ENCODE measurements around the gene RAB40B. TPM values are rescaled to one million over a fixed set of nuclear protein-coding genes. Genes with fewer than 3 reads are reported as not detected.
"Not testable (repeated sequence)": the region's sequence is repeated elsewhere in the genome, so short reads cannot be mapped to it uniquely, and the experiment has no call there.

RAB40B gene
- total RNA-seq, 1 donor from 2014 or later, result 4.9 TPM

DNA sequence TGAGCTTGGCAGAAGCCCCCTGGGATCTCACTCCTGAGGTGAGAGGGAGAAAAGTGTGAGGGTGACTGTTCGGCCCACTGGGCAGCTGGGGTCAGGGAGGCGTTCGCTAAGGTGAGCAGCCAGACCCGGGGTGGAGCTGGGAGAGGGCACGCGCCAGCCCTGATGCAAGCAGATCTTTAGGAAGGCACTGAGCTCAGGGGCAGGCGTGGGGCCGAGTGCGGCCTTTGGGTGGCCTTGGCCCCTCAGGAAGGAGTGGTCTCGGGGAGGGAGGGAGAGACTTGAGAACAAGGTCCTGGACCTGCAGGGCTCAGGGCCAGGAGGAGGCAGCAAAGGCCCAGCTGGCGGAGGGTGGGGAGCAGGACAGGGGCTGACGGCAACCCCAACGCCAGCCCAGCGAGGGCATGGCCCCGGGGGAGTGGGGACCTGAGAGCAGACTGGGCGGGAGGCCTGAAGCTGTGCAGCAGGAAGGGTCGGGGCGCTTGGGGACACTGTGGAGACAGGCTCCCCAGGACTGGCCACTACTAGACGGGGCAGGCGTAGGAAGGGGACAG, 35.7 kb downstream of the RAB40B start:
- no peak for DNase-seq
- H3K9me3 Mint-ChIP-seq, result no peaks in the 10 kb centered on the region
- H3K4me3 Mint-ChIP-seq, result no peak overlapping the region
- H3K4me1 Mint-ChIP-seq, result no peaks in the 10 kb centered on the region
- H3K27me3 Mint-ChIP-seq, result no peaks in the 10 kb centered on the region
- no peak overlapping the region for H3K27ac Mint-ChIP-seq
- intact Hi-C loops (cut with micrococcal nuclease), result no loop called here
- H3K36me3 Mint-ChIP-seq (ENCODE audit: low read depth), result no peaks in the 10 kb centered on the region

DNA sequence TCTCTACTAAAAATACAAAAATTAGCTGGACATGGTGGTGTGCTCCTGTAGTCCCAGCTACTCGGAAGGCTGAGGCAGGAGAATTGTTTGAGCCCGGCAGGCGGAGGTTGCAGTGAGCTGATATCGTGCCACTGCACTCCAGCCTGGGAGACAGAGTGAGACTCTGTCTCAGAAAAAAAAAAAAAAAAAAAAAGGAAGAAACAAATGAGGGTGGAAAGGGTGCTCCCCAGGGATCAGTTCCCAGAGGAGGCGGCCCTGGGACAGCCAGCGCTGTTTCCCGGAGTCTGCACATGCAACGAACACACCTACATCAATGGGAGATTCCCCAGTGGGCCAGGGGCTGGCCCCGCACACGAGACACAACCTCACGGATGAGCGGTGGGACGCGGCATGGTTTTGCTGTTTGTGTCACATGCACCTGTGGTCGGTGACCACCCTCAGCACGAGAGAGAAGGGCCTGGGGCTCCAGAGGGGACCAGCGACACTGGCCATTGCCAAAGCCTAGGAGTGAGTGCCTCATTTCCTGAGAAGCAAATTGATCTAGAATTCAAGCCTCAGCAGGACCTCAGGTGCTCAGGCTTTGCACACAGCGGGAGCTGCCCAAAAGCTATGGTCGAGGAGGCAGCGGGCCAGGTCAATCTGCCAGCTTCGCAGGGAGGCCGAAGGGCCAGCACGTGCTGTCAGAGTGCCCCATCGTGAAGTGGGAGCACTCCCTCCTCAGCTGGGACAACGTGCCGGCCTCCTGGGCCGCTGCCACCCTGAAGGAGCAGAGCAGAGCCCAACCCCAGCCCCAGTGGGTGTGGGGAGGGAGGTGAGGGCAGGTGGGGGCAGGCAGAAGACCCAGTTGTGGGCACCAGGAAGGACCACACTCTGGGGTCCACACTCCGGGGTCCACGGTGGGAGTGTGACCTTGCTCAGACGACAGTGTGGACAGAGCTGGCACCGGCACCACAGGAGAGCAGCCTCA, 36.5 kb downstream of the RAB40B start:
- H3K4me1 Mint-ChIP-seq, result no peaks in the 10 kb centered on the region
- H3K9me3 Mint-ChIP-seq, result no peaks in the 10 kb centered on the region
- no peak for DNase-seq
- intact Hi-C loops (cut with micrococcal nuclease), result no loop called here
- H3K27me3 Mint-ChIP-seq, result no peaks in the 10 kb centered on the region
- no peak overlapping the region for H3K4me3 Mint-ChIP-seq
- no peak overlapping the region for H3K27ac Mint-ChIP-seq
- no peaks in the 10 kb centered on the region for H3K36me3 Mint-ChIP-seq (ENCODE audit: low read depth)

DNA sequence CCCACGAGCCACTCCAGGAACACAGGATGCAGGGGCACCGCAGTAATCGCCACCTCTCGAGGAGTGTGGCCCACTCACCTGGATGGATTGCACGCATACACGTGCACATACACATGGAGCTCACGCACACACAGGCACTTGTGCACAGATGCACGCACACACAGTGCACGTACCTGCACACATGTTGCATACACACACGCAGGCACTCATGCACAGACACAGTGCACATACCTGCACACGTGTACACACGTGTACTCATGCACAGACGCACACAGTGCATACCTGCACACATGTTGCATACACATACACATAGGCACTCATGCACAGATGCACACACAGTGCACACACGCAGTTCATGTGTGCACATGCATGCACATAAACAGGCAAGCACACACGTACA, 38.6 kb downstream of the RAB40B start:
- Mint-ChIP-seq H3K27ac (no peak overlapping the region), H3K27me3 (no peaks in the 10 kb centered on the region), H3K36me3 (ENCODE audit: low read depth) (no peaks in the 10 kb centered on the region), H3K4me3 (no peak overlapping the region), H3K4me1 (no peaks in the 10 kb centered on the region), H3K9me3 (no peaks in the 10 kb centered on the region)
- intact Hi-C loops (cut with micrococcal nuclease), result no loop called here
- DNase-seq, result no peak

DNA sequence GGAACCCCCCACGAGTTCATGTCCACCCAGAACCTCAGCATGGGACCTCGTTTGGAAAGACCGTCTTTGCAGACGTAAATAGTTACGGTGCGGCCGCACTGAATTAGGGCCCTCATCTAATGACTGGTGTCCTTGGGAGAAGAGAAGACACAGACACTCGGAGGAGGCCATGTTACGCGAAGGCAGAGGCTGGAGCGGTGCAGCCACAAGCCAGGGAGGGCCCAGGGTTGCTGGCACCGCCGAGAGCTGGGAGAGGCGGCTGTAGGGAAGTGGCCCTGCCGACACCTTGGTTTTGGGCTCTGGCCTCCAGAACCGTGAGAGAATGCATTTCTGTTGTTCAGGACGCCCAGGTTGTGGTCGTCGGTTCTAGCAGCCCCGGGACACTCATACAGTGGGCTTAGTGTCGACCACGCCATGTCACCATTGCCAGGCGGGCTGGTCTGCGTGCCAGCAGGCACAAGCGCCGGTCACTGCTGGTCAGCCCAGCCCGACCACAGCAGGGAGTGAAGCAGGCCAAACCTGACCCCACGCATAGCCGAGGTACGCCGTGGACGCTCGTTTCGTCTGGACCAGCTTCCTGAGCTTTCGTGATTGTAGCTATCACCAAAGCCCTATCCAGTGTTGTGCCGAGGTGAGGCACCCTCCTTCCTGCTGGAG, 39.6 kb downstream of the RAB40B start:
- Mint-ChIP-seq H3K36me3 (ENCODE audit: low read depth) (no peaks in the 10 kb centered on the region), H3K9me3 (no peaks in the 10 kb centered on the region), H3K4me3 (no peak overlapping the region), H3K4me1 (no peaks in the 10 kb centered on the region), H3K27ac (no peak overlapping the region), H3K27me3 (no peaks in the 10 kb centered on the region)
- DNase-seq, result no peak
- intact Hi-C loops (cut with micrococcal nuclease), result no loop called here

DNA sequence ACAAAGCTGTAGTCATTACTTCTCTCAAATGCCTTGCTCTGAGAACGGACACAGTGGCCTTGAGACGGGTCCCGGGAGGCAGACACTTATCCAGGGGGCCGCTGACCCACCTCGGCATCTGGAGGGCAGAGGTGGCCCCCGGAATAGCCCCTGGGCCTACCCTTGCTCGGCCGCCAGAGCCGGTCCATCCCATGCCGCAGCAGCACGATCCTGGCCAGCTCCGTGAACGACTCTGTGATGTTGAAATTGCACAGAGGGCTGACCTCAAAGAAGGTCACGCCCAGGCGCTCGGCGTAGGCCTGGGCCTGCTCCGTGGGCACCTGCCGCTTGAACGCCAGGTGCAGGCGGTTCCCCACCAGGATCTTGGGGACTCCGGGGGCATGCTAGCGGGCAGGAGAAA, 40.2 kb downstream of the RAB40B start:
- Mint-ChIP-seq H3K36me3 (ENCODE audit: low read depth) (no peaks in the 10 kb centered on the region), H3K4me1 (no peaks in the 10 kb centered on the region), H3K9me3 (no peaks in the 10 kb centered on the region), H3K4me3 (no peak overlapping the region), H3K27me3 (no peaks in the 10 kb centered on the region), H3K27ac (no peak overlapping the region)
- DNase-seq, result no peak
- intact Hi-C loops (cut with micrococcal nuclease), result no loop called here

DNA sequence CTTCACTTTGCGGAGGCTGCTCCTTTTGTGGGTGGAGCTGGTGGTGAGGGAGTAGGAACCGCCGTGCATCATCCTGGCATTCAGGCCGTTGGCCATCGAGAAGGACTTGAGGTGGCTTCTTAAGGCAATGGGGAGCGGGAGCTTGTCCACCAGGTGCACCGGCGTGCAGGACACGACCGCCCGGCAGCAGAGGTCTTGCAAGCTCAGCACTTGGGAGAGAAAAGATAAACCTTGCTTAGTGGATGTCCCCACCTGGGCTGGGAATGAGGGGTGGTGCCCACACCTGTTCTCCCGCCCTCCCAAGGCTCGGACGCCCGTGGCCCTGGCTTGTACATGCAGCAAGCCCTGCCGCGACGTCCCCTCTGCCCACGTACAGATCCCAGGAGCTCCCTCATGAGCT, 40.6 kb downstream of the RAB40B start:
- no peak overlapping the region for H3K27ac Mint-ChIP-seq
- no peaks in the 10 kb centered on the region for H3K4me1 Mint-ChIP-seq
- no peak for DNase-seq
- no peaks in the 10 kb centered on the region for H3K9me3 Mint-ChIP-seq
- H3K4me3 Mint-ChIP-seq, result no peak overlapping the region
- H3K27me3 Mint-ChIP-seq, result no peaks in the 10 kb centered on the region
- intact Hi-C loops (cut with micrococcal nuclease), result no loop called here
- H3K36me3 Mint-ChIP-seq (ENCODE audit: low read depth), result no peaks in the 10 kb centered on the region

DNA sequence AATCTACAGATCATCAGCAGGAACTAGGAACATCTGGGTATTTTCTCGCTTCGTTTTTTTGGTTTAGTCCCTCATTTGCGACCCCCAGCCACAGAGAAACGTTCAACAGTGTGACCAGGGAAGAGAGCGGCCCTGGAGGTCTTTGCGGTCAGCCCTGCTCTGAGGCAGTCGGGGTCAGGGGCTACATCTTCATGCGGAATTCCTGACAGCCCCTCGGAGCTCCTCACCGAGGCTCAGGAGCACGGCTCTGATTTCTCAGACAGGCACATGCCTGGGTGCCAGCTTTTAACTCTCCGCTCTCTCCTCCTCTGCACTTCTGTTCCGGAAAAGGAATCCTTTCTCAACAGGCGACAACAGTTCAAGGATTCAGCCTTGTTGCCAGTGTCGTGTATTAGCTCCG, 42.2 kb downstream of the RAB40B start:
- H3K9me3 Mint-ChIP-seq, result no peaks in the 10 kb centered on the region
- intact Hi-C loops (cut with micrococcal nuclease), result no loop called here
- H3K27ac Mint-ChIP-seq, result no peak overlapping the region
- H3K36me3 Mint-ChIP-seq (ENCODE audit: low read depth), result no peaks in the 10 kb centered on the region
- no peak overlapping the region for H3K4me3 Mint-ChIP-seq
- H3K4me1 Mint-ChIP-seq, result no peaks in the 10 kb centered on the region
- H3K27me3 Mint-ChIP-seq, result no peaks in the 10 kb centered on the region
- DNase-seq, result no peak

DNA sequence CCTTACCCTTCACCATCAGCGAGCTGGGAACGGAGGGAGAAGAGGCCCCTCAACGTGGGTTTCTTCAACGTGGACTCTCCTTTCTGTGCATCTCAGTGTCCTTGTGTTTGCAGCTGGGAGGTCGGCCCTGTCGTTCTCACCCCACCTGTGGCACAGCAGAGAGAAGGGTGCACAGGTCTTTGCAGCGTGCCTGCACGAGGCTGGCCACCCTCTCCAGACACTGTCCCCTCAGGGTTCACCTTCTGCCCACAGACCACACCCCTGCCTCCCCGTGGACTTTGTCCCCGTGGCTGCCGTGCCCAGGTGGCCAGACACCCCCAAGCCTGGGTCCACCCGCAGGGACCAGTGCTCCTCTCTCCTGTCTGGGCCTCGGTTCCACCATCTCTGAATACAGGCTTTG, 43.0 kb downstream of the RAB40B start:
- H3K36me3 Mint-ChIP-seq (ENCODE audit: low read depth), result no peaks in the 10 kb centered on the region
- DNase-seq, result no peak
- no peaks in the 10 kb centered on the region for H3K9me3 Mint-ChIP-seq
- H3K4me3 Mint-ChIP-seq, result no peak overlapping the region
- no peaks in the 10 kb centered on the region for H3K27me3 Mint-ChIP-seq
- H3K27ac Mint-ChIP-seq, result no peak overlapping the region
- no peaks in the 10 kb centered on the region for H3K4me1 Mint-ChIP-seq
- intact Hi-C loops (cut with micrococcal nuclease), result no loop called here

DNA sequence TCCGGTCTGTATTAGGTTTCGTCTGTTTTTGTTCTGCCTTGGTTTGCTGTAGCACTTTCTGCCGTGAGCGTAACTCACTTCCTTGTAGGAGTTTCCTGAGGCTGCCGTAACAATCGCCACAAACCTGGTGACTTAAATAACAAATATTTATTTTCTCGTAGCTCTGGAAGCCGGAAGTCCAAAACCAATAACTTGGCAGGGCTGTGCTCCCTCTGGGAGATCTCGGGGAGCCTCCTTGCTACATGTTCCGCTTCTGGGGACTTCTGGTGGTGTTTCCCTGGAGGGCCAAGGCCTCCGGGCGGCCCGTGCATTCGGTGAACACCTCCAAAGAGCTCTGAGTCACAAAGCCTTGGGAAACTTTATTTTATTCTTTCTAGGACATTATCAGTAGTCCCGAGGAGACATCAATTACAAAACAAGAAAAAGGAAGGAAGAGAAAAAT, 43.4 kb downstream of the RAB40B start:
- no peak overlapping the region for H3K4me3 Mint-ChIP-seq
- no peaks in the 10 kb centered on the region for H3K9me3 Mint-ChIP-seq
- no peak for DNase-seq
- peak overlapping the region; percentile 45 for H3K27ac Mint-ChIP-seq
- intact Hi-C loops (cut with micrococcal nuclease), result no loop called here
- no peaks in the 10 kb centered on the region for H3K4me1 Mint-ChIP-seq
- no peaks in the 10 kb centered on the region for H3K27me3 Mint-ChIP-seq
- no peaks in the 10 kb centered on the region for H3K36me3 Mint-ChIP-seq (ENCODE audit: low read depth)

DNA sequence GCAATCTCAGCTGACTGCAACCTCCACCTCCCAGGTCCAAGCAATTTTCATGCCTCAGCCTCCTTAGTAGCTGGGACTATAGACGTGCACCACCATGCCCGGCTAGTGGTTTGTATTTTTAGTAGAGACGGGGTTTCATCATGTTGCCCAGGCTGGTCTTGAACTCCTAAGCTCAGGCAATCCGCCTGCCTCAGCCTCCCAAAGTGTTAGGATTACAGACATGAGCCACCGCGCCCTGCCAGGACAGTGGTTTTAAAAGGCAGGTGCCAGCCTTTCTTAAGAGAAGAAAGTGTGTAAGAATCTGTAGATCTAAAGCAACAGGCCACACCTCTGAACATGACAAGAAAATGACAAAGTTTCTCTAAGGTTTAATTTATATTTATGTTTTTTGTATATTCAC, 43.9 kb downstream of the RAB40B start:
- H3K36me3 Mint-ChIP-seq (ENCODE audit: low read depth); H3K27me3 Mint-ChIP-seq; intact Hi-C loops (cut with micrococcal nuclease); H3K27ac Mint-ChIP-seq; H3K4me1 Mint-ChIP-seq; H3K4me3 Mint-ChIP-seq; H3K9me3 Mint-ChIP-seq; DNase-seq: not testable (repeated sequence)

DNA sequence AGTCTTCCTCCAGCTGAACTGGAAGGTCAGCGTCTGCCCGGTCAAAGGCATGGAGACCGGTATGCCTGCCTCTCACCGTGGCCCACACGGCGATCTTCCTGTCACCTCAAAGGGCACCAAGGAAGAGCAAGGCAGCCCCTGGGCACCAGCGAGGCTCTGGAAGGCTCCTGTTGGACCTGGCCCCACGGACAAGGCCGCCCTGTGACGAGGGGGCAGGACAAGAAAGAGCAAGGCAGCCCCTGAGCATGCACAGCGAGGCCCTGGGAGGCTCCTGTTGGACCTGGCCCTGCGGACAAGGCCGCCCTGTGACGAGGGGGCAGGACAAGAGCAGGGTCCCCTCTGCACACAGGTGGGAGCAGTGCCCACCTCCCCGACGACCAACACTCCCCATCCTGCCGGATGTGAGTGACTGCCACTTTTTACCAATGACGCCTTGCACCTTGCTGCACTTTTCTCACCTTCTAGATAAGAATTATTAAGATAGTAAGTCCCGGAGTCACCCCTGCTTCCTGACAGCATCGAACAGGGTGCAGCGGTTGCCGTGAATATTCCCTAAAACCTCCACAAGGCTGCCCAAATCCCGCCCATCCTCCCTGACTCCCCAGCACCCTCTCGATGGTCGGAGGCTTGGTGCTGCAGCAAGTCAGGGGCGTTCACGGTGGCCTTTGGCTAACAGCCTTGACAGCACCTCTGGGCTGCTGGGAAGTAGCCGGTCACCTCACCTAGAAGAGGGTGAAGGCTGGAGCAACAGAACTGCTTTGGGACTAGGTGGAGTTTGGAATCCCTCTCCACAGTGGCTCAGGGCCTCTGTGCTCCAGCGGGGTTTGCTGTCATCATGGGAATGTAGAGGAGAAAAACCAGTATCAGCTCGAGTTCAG, 44.6 kb downstream of the RAB40B start:
- H3K27me3 Mint-ChIP-seq, result no peaks in the 10 kb centered on the region
- H3K27ac Mint-ChIP-seq, result no peak overlapping the region
- H3K36me3 Mint-ChIP-seq (ENCODE audit: low read depth), result no peaks in the 10 kb centered on the region
- DNase-seq, result no peak
- peaks cover 4% of the 10 kb centered on the region for H3K4me1 Mint-ChIP-seq
- no peak overlapping the region for H3K4me3 Mint-ChIP-seq
- no peaks in the 10 kb centered on the region for H3K9me3 Mint-ChIP-seq
- intact Hi-C loops (cut with micrococcal nuclease), result no loop called here

DNA sequence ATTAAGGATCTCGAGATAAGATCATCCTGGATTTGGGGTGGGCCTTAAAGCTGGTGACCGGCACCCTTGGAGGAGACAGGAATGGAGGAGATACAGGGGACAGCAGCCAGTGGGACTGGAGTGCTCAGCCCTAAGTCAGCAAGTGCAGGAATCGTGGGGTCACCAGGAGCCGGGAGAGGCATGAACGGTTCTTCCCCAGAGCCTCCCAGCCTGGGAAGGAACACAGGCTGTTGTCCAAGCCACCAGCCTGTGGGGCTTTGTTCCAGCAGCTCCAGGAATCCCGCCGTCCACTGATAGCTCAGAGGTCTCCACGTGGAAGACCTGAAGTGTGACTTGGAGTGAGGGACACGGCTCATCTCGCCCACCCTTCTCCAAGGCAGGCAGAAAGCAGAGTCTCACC, 47.8 kb downstream of the RAB40B start:
- H3K4me3 Mint-ChIP-seq, result no peak overlapping the region
- peaks cover 7% of the 10 kb centered on the region for H3K36me3 Mint-ChIP-seq (ENCODE audit: low read depth)
- no peaks in the 10 kb centered on the region for H3K9me3 Mint-ChIP-seq
- no peak overlapping the region for H3K27ac Mint-ChIP-seq
- intact Hi-C loops (cut with micrococcal nuclease), result no loop called here
- peaks cover 13% of the 10 kb centered on the region for H3K4me1 Mint-ChIP-seq
- DNase-seq, result no peak
- H3K27me3 Mint-ChIP-seq, result no peaks in the 10 kb centered on the region

DNA sequence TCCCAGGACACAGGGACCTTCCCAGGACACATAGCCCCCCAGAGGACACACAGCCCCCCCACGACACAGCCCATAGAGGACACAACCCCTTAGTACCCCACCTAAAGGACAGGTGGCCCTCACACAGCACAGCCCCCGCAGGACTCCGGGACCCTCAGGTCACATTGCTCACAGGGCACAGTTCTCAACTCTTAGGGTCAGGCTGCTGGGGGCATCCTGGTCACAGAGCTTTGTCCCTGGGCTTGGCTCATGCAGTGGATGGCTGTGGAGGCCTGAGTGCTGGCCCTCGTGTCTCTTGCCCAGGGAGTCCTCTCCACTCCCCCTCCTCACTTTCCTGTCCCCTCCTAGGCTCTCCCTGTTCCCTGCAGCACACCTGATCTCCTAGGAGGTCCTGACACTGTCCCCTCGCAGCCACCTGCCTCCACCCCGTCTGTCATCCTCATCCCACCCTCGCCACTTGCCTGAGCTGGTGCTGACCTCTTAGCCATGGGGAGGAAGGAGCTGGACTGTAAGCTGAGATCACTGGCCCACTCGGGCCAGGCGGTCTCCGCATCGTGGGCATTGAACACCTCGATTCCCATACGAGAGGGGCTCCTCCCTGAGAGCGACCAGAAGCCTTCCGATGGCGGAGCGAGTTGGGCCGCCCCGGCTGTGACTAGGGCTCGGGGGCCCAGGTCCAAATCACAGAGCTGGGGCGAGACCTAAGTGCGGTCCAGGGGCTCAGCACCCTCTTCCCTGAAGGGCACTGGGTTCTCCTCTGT, 48.8 kb downstream of the RAB40B start:
- Mint-ChIP-seq H3K27ac (peak overlapping the region; percentile 44), H3K4me1 (peaks cover 18% of the 10 kb centered on the region), H3K4me3 (peak overlapping the region; percentile 66), H3K27me3 (no peaks in the 10 kb centered on the region), H3K9me3 (no peaks in the 10 kb centered on the region), H3K36me3 (ENCODE audit: low read depth) (peaks cover 7% of the 10 kb centered on the region)
- DNase-seq, result peak; percentile 61
- intact Hi-C loops (cut with micrococcal nuclease), result loop anchor here (2.0 to 5.0 kb wide), 2 partner anchors 49 to 197 kb away; partner anchors contain the start of genes CYBC1 and RAB40B
